NCI-H345 (cell line): ENCODE measurements around the gene NME9.

Experiments used
- DNase-seq: peaks from one replicate; lab custom pipeline; 2025; lab: John Stamatoyannopoulos, UW

The NME9 gene

GRCh38 chr3:138362538-138362937 lies 32.9 kb upstream of the NME9 start:
- DNase-seq = no peak

DNA sequence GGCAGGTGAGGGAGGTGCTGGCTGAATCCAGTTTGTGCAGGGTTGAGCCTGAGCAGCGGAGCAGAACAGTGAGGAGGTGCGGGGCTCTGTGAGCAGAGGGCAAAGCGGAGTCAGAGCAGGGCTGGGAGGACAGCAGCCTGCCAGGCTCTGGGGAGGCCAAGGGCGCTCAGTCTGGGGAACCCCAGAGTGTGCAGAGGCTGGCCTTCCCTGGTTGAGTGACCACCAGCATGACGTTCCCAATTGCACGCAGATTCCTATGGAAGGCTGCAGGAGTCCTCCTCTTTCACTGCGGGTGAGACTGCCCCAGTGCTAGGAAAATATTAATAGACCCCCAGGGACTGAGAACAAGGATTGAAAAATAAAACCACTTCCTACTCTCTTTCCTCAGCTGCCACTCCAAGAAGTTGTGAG lies 31.9 kb upstream of the NME9 start:
- DNase-seq = no peak

DNA sequence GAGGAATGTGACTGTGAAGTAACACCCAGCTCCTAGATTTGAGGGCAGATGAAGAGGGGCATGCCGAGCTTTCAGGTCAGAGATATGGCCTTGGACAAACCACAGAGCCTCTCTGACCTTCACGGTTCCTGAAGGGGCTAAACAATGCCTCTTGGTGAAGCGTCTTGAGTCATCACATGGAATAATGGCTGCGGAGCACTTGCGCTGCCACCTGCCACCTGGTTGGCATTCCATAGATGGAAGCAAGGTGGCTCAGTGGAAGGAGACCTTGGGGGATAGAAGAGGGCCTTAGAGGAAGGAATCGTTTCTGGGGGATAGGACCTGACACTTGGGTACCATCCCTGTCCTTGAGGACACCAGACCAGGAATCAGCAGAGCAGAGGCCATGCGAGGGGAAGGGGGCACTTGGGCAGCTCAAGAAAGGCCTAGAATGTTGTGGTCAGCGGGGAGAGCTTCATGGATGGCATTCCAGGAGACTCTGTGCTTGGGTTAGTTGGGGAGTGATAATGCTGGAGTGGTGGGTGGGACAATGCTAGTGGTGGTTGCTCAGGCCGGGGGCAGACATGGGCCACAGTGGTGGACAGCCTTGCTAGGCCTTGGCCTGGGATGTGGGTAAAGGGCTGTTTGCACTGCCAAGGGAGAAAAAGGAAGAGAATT lies 31.3 kb upstream of the NME9 start:
- DNase-seq = no peak

DNA sequence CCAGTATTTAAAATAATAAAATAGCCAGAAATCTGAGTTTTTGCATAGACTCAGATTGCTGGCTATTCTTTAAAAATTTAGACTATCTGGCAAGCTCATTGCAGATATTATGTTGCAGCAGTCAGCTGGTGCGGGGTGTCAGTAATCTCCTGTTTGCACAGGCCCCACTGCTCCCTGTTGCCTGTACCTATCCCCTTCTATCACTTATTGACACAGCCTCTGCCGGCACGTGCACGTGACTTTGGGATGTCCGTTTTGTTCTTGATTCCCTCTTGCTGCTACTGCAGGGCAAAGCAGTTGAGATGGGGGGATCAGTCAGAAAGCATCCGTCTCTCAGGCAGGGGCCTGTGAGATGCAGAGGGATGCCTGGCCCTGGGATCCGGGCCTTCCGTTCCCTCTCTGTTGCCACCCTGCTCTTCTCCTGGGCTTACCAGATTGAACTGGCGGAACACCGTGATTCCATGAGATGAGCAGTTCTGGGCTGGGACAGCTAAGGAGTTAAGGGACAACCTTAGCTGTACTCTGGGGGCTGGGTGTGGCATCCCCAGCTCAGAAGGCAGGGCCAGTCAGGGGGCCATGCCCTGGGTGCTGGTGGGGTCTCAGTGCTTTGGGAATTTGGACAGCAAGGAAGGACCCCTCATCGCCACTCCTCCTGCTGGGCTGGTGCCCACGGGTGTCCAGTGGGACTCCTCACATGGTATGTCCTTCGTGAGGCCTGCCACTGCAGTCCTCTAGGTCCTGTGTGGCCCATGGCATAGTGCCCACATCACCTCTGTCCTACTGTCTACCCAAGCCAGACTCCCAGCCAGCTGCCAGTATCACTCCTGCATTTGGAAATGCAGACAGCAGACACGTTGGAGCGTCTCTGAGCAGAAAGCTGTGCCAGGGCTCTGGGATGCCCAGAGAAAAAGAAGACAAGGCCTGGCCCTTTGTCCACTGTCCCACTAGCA lies 30.5 kb upstream of the NME9 start:
- no peak for DNase-seq

DNA sequence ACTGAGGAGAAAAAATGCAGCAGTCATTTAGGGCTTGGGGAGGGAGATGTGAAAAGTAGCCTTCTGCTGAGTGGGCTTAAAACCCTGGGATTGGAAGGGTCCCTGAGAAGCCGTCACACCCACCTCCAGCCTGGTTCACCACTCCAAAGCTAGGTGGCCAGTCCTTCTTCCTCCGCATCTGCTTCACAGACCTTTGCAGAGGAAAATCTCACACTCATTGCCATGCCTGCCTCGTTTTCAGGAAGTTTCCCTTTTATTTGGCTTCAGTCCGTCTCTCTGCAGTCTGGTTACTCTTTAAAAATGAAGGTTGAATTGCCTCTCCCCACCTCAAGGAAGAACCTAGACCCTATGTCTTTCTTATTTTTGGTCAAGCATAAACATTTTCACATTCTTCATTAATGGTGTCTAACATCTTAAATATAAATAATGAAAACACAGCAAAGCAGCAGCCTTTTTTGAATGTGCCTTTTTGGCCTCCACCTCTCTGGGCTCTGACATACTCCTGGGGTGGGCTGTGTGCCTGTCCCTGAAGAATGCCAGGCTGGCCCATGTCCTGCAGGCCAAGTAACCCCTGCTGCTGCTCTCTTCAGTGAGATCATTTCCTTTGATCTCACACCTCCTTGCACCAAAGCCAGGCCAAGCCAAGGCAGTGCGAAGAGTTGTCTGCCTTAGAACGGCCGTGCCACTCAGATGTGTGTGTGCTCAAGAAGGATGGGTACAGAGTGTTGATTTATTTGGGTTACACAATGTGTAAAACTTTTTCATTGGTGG lies 29.7 kb upstream of the NME9 start:
- no peak for DNase-seq

- no peak for DNase-seq
Observed at GRCh38 chr3:138356730-138357405, 27.2 kb upstream of the NME9 start.

GRCh38 chr3:138355071-138355470 lies 25.4 kb upstream of the NME9 start:
- DNase-seq = no peak

DNA sequence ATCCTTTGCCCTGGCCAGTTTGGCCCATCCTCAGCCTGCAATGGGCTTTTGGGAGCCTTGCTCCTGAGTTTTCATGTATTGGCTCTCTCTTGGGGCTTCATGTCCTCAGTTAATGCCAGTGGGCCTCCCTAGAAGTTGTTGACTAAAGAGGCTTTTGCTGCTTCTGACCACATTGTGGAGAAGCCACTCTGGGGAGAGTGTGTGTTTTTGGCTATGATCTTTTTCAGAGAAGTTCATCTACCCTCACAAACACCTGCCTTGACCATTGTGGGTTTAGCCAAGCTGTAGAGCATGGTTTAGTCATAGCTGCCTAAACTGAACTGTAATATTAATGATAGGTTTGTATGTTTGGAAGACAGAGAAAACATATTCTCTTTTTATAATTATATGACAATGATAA lies 24.7 kb upstream of the NME9 start:
- DNase-seq = no peak

DNA sequence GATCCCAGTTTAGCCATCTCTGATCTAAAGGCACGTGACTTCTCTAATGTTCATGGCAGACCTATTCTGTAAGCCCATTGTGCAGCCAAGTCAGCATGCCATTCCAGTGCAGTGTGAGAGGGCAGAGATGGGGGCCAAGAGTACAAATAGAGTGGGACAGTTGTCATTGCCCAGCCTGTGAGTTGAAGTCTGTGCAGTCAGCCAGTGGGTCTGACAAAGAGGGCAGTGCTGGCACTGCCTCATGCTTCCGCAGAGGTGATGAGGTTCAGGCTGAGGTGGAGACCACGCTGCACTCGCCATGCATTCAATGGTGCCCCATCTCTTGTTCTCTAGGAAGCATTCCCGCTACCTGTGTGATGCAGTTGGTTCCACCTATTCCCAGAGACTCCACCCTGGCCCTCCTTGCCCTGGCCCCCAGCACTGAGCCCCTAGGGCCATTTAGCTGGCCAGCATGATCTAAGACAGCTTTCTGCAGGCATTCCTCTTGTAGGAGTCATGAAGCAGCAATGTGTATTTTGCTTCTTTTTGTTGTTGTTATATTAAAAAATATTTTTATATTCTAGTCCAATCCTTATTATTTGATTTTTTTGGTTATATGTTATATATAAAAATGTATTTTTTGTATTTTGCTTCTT lies 22.4 kb upstream of the NME9 start:
- no peak for DNase-seq

GRCh38 chr3:138351151-138351550 lies 21.5 kb upstream of the NME9 start:
- no peak for DNase-seq

- DNase-seq = no peak
Observed at GRCh38 chr3:138349926-138350665, 20.4 kb upstream of the NME9 start.

GRCh38 chr3:138348754-138349739 lies 19.4 kb upstream of the NME9 start:
- peak; percentile 4 for DNase-seq

DNA sequence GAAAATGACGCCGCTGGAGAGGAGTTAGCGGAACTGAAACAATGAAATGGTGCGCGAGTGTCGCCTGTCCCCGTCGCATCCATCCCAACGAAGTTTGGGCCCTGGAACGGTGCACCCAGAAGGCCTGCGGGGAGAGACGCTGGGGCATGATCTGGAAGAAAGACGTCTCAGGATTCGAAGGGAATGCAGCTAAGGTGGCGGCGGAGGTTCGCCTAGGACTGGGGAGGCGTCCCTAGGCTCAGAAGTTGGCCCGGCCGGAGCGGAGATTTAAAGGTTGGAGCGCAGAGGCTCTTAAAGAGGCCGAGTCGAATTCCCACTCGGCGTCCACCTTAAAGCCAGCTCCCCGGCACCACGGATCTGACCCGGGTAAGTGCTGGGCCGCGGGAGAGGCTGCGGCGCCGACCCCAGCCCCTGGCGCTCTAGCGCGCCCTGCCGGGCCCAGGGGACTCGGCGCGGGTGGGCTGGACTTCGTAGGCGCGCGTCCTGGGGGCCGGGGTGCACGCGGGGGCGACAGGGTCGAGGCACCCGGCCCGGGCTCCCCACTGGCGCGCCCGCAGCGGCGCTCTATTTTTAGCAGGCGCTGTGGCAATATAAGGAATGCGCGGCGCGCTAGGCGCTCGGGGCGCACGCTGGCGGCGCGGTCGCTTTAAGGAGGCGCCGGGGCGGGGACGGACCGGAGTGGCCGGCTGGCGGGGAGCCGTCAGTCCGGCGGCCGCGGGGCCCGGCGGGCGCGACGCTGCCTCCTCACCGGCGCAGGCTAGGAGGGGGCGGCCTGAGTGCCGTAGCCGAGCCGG lies 18.5 kb upstream of the NME9 start, which contains the start of gene MRAS:
Gene MRAS, plus strand, starts transcription at position 620 of the 794 bp plus-strand sequence. CDS start 24,305 bp downstream, outside the sequence.
- peak; percentile 44 for DNase-seq

- DNase-seq = no peak
Observed at GRCh38 chr3:138344754-138345153, 15.1 kb upstream of the NME9 start.

DNA sequence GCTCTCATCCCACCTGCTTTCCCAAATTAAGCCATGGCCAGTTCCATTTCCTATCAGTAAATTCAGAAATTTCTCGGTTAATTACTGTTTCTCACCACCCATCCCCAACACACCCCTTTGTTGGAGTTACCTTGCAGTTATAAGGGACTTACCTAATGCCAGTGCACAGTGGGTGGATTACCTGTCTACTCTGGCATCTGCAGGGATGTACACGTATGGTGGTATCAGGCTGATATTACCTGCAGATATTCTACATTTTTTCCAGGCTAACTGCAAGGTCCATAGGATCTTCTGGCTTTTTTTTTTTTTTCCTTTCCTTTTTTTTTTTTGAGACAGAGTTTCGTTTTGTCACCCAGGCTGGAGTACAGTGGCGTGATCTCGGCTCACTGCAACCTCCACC lies 10.9 kb upstream of the NME9 start:
- DNase-seq = no peak

DNA sequence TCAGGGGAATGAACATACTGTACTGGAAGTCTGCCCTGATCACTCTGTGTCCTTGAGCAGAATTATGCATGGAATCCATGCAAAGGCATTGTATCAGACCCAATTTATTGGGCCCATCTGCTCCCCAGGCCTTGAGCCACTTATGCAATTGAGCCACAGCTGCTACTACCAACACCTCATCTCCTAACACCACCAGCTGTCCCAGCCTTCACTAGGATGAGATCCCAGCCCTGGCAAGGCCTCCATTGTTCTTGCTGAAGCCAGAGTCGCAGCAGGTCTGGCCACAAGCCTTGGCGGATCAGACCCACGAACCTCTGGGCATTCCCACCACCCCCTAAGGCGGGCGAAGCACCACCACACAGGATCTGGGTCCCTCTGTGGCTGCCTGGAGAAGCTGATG lies 9.2 kb upstream of the NME9 start:
- DNase-seq = no peak

DNA sequence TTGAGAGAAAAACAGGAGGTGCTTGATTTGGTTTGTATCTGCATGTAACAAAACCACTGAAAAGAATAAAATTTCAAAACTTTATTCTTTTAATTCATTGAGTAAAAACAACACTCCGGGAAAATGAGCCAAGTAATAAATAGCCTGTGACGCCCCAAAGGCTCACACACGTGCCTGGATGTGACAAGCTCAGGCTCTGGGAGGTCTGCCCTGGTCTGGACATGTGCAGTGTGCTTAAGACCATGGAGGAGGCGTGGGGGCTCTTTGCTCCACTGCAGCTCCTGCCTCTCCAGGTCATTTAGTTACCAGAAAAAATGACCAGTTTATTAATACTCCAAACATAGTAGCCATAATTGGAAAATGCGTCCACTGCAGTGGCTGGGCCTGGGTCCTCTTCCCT lies 8.6 kb upstream of the NME9 start:
- no peak for DNase-seq

- DNase-seq = no peak
Observed at GRCh38 chr3:138336454-138336999, 6.9 kb upstream of the NME9 start.
